Glomerular endothelial cell (primary cell): ENCODE data around the gene ADGRD1. TPM values are rescaled to one million over a fixed set of nuclear protein-coding genes. Genes with fewer than 3 reads are reported as not detected.
"Not testable (repeated sequence)": the region's sequence is repeated elsewhere in the genome, so short reads cannot be mapped to it uniquely, and the experiment has no call there.

Experiments
- DNase-seq: peaks from one replicate; pipeline ENCODE4 v3.0.0-alpha.2; 2011; ENCODE audit warnings: low read depth, low spot score; ENCODE audit errors: extremely low read depth
- total RNA-seq: library from RNA; depleted of rRNA; stranded (reverse); fragments of >200 nt; gene quantifications from 2 replicates; pipeline ENCODE4 v1.2.3, GENCODE V29; 2015

ADGRD1 gene
- total RNA-seq, 1 donor from 2014 or later: not detected

DNA sequence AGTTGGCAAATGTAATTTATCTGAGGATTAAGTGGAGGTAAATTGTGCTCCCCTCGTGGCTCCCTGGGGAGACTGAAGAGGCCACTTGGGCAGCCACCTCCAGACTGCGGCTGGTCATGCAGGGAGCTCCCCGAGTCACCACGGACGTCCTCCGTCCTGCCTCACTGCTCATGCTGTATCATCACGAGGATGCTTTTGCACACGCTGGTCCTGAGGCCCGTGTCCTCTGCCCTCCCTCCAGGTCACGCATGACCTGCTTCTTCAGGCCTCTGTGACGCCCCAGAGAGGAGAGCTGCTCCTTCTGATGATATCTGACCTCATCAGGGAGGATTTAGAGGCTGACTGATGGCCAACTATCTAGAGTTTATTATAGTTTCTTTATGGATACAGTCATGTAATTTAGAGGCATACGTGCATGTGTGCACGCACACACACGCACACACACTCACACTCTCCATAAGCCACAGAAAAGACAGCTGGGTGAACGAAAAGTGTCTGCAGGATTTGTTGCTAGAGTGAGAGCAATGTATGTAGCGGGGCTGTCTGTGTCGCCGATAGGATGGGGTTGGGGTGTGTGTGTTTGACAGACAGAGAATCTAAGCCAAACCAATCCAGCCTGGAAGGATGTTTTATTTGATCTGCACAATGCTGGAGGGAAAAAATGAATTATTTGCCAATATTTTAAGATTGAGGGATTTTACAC, 160.0 kb downstream of the ADGRD1 start:
- no peak for DNase-seq

- no peak for DNase-seq
Measured at GRCh38 chr12:131114271-131114670, 160.6 kb downstream of the ADGRD1 start.

DNA sequence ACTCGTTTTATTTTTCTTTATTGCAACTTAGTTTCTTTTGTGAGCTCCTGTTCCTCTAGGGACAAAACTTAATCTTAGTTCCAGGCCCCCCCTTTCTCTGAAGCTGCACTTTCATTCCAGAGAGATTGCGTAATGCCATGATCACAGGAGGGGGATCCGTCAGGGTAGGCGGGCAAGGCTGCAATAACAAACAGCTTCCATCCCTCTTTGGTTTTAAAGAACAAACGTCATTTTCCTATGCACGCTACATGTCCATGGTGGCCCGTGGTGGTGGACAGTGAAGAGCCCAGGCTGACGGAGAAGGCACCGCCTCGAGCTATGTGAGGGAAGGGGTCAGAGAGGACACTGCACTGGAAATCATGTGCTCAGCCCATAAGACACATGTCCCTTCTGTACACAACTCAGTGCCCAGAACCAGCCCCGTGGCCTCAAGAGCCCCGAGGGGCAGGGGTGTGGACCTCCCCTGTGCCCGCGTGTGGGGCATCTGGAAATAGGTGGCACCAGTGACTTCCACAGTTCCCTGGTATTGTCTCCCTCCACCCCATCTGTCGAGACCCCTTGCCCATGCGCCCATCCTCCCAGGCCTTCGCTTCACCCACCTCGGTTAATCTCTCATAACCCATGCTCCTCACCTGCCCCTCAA, 161.4 kb downstream of the ADGRD1 start:
- no peak for DNase-seq

- no peak for DNase-seq
Measured at GRCh38 chr12:131115766-131116467, 162.2 kb downstream of the ADGRD1 start.

- no peak for DNase-seq
Measured at GRCh38 chr12:131116468-131117117, 162.9 kb downstream of the ADGRD1 start.

DNA sequence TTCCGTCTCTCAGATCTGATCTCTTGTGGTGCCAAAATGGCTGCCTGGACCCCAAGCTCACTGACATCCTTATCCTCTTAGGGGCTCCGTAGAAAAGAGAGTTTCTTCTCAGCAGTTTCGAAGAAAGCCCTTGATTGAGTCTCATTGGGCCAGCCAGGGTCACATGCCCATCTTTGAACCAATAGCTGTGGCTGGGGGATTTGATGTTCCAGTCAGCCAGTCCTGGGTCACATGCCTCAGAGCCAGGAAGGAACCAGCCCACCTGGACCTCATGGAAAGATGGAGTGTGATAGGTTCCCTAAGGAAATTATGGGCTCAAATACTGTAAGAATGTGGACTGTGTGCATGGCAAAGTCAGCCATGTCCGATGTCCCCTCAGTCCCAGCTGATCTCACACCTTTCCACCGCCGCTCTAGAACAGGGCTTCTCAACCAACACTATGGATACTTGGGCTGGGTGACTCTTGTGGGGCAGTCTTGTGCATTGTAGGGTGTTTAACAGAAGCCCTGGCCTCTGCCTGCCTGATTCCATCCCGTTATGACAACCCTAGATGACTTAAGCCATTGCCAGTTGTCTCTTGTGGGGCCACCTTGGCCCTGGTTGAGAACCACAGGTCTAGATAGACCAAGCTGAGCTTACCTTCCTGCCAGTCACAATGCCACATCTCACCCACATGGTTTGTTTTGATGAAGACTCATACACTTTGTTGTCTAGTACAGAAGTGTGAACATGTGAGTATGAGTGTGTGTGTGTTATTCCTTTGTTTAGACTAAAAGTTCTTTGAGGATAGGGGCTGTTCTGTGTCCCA, 163.9 kb downstream of the ADGRD1 start:
- no peak for DNase-seq

GRCh38 chr12:131118371-131118770, 164.7 kb downstream of the ADGRD1 start:
- DNase-seq: no peak

- not testable (repeated sequence) for DNase-seq
Measured at GRCh38 chr12:131119345-131119744, 165.6 kb downstream of the ADGRD1 start.

DNA sequence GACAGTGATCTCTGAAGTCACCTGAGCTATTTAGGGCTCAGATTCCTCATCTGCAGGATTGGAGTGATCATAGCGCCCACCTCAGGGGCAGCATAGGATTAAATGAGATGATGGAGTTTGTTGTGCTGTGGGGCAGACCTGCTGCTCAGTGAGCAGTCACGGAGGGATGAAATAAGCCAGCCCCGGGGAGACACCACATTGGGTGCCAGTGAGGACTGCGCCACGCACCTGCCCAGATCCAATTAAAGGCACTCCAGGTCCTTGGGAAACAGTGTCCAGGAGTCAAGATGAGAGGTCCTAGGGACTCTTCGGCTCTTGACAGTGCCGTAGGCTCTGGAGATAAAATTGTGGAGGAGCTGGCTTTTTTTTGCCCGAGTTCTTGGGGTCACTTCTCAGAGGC, 166.2 kb downstream of the ADGRD1 start:
- DNase-seq: no peak

- no peak for DNase-seq
Measured at GRCh38 chr12:131120831-131121271, 167.1 kb downstream of the ADGRD1 start.

DNA sequence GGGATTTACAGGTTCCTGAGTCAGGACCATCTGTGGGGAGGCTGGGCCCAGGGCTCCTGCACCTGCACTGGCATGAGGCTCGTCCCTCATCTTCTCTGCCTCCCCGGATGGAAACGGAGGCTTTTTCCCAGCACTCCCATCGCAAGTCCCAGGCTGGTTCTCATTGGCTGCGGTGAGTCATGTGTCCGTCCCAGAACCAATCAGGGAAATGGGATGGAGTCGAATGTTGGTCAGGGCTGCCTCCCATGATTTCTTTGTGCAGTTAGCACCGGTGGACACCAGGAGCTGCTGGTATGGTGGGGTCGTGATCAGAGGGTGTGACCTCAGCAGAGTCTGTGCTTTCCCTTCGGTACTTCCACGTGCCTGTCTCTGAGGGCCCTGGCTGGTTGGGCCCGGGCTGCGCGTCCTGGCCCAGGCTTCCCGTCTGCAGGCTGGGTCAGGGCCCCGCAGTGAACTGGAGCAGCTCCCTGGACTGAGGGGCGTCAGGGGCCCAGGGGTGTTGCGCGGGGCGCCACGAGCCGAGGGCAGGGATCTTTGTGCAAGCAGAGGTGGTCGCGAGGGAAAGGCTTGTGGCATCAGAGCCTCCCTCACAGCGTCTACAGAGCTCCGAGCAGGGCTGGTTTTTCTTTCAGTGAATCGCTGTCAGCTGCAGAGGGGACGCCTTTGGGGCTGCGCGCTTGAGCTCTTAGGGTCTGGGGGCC, 168.1 kb downstream of the ADGRD1 start:
- no peak for DNase-seq

- DNase-seq: no peak
Measured at GRCh38 chr12:131122631-131123030, 168.9 kb downstream of the ADGRD1 start.

DNA sequence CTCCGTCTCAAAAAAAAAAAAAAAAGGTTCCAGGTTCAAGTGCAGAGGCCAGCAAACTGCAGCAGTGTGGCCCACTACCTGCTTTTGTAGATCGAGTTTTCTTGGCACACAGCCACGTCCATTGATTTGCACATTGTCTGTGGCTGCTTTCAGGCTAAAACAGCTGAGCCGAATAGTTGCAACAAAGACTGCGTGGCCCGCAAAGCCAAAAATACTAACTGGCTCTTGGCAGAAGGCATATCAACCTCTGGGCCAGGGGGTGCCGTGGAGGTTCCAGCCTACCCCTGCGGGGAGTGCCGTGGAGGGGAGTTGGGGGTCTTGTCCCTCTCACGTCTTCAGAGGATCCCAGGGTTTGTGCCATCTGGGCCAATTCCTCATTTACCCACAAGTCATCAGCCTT, 170.1 kb downstream of the ADGRD1 start:
- DNase-seq: no peak

- no peak for DNase-seq
Measured at GRCh38 chr12:131124487-131125280, 171.0 kb downstream of the ADGRD1 start.

DNA sequence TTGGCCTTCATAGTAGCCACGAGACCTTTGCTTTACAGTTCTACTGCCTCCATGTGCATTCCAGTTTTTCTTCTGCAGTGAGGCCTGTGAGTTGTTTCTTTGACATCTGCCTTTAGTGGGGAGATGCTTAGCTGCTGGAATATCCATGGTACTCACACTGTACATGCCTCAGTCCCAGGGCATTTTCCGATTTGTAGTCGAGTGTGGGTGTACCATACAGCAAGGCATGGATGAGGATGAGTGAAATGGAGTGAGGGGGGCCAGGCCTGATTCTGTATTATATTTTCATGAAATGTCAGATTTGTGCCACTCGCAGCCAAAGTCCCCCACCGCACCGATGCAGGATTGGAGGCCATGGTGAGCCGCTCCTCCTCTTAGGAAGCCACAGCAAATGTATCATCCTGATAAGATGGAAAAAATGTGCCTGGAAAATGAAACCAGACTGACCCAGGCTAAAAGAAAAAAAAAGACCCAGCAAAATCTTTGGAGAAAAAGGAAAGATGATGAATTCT, 173.0 kb downstream of the ADGRD1 start:
- no peak for DNase-seq

GRCh38 chr12:131128556-131128955, 174.8 kb downstream of the ADGRD1 start:
- no peak for DNase-seq

- DNase-seq: not testable (repeated sequence)
Measured at GRCh38 chr12:131128966-131129619, 175.4 kb downstream of the ADGRD1 start.

- no peak for DNase-seq
Measured at GRCh38 chr12:131129839-131130238, 176.1 kb downstream of the ADGRD1 start.
